CD4-positive, alpha-beta T cell treated with Interleukin-4 for 1 hour (primary cell): Measurements from ENCODE around the gene MICAL2.

Experiments
- DNase-seq, 2 donors: peaks; one replicate each; pipeline ENCODE4 v3.0.0-alpha.2; 2020 to 2022

The MICAL2 gene

DNA sequence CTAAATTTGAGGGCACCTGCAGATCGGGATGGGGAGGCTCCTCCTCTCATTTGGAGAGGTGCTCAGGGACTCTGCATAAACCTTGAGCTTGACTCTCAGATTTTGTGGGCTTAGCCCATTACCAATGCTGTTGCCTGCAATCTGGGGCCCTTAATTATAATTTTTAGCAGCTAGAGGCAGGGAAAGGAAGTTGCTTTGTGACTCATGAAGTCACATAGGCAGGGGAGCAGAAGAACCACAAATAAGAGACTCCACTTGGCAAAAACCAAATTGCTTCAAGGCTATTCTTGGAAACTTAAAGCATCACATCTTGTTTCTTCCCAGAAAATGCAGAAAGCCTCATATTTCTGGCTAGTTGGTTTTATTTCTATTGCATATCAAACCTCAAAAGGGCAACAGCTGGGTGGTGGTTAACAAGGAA, 46.9 kb downstream of the MICAL2 start:
- DNase-seq = no peak

DNA sequence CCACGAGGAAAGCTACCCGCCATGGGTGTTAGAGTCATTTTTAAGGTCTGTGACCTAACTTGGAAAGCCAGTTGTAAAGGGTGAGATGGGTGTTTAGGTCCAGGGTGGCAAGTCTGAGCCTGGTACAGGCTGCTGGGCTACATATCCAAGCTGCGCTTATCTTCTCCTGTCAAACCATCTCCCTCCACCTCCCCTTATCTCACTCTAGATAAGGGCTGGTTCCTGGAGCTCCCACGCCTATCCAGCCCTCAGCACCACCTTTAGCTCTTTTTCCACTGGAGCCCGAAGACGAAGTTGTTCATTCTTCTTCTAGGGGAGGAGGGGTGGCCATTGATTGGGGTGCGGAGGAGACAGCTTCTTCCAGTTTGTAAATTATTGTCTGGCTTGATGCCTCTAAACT, 48.5 kb downstream of the MICAL2 start:
- DNase-seq = no peak

DNA sequence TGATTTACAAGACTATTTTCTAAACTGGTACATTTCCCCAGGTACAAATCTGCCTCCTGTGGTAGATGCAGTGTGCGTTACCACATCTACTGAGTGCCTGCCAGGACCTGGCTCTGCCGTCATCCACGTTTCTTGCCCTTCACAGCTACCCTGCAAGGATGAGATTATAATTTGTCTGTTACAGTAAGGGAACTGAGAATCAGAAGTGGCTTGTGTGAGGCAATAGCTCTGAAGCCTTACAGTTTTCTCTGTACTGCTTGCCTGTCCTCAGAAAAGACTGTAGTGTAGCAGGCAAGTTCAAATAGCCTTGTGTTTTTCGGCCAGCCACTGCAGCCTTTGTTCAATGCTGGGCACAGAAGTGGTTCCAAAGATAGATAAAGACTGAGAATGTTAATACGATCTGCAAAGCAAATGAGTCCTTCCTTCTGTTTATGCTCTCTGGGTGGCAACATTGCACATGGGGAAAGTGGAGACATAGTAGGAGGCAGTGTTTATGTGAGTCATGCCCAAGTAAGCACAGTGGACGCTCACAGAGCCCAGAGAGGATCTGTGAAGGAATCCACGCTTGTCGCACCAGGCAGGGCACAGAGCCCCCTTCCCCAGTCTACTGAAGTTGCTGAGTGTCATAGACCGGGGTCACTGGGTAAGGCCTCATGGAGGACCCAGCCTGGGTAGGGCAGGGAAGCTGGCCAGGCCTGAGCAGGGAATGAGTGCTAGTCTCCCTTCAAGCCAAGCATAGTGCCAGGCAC, 49.1 kb downstream of the MICAL2 start:
- no peak for DNase-seq

DNA sequence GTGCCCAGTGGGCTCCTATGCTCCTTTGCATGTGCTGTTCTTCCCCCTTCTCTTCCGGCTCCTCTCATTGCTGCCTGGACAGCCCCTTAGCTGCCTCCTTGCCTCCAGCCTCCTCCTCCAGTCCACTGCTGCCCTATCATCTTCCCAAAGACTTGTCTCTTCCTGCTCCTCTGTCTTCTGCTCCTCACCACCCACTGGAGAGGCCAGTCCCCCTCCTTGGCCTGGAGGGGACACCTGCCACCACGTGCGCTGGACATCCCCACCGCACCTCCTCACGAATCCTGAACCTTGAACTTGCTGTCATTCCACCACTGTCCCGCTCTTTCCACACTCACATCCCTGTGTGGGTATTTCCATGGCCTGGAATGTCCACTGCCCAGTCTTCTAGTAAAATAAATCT, 49.8 kb downstream of the MICAL2 start:
- no peak for DNase-seq

DNA sequence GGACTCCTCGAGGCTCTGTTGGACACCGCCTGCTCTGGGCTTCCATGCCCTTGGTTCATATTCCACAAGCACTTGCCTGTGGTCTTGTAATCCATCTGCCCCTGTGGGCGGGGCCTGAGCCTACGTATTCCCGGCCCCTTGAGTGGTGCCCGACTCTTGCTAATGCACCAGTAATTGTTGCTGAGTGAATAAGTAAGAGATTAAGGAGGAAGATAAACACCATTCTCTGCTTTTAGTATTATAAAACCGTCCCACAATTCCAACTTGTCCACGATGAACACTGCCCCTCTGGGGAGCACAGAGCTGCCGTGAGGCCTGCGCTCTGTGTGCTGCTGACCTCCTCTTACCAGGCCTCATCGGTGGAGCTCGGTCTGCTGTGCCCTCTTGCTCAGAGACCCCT, 50.3 kb downstream of the MICAL2 start:
- DNase-seq = no peak

DNA sequence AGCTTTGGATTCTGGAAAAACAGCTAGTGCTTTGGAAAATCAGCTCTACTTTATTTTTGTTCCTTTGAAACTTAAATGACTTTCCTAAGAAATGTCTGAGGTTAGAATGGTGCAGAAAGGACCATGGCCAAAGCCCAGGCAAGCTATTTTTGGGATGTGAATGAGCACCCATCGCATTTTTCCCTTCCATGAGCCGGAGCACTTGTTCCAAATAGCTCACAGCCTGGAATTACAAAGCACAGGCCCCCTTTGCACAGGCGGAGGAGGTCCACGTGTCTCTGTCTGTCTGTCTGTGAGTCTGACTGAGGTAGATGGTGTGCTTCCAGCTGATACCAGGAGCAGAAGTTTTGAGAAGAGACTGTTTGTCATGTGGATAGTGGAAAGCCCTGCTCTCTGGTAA, 50.7 kb downstream of the MICAL2 start:
- no peak for DNase-seq

DNA sequence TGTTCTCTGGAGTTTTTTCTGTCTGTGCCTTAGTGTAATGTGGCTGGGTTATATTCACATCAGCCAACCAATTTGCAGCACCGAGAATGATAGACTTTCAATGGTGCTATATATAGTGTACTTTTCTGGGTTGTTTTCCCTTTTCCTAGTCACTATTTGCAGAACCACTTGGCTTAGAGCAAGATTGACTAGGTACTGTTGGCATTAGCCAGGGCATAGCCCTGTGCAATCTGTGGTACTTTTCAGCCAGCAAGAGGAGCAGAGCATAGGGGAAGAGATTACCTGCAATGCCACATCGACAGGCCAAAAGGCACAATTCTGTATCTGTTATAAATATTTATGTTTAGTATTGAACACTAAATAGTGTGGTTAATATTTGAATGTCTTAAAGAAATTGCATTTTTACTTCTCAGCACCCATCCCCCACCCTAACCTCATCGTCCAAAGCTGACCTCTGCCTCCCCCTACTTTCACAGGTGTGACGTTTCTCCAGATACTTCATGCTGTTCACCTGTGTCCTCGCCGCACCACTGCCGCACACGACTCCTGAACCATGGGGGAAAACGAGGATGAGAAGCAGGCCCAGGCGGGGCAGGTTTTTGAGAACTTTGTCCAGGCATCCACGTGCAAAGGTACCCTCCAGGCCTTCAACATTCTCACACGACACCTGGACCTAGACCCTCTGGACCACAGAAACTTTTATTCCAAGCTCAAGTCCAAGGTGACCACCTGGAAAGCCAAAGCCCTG, 51.4 kb downstream of the MICAL2 start:
- DNase-seq = no peak

DNA sequence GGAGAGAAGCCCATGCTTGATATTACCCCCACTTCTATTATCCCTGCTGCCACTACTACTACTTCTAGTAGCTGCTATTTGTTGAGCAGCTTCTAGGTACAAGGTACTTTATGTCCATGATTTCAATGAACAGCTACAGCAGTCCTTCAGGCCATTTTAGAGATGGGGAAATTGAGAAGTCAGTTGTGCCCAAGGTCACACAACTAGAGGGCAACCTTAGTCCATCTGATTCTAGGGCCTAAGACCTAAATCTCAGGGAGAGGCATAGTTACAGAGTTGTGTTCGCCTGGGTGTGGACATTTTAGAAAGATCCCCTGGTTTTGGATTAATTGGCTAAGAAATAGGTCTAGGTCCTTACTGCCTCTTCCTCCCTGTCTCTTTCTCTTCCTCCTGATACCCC, 52.3 kb downstream of the MICAL2 start:
- no peak for DNase-seq

DNA sequence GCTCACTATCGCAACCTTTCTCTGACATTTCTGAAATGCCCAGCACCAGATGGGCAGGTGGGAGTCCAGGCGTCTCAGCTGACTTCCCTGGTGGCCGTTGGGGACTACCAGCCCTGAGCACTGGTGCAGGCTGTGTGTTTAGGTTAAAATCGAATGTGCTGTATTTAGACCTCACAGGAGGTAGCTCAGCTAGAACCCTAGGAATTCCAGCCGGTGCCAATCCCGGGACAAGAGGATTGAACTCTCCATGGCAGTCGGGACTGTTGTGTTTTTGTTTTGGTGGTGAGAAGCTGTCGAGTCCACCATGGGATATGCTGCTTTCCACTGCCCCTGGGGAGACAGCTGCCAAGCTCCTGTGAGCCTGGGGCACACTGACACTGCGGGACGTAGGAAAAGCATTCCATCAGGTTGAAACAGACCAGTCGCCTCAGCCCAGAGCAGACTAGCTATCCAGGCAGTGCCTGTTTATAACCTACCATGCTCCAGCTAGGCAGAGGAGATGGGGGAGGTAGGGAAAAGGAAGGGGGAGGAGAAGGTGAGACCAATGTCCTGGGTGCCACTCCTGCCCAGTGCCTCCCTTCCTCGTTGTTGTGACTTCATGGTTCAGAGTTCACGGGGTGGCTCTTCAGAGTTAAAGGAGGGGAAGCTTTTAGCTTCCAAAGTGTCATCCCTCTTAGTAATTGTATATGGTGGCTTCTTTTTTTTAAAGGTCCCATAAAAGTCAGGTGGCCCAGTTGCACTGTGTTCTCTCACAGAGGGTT, 53.0 kb downstream of the MICAL2 start:
- DNase-seq = no peak

DNA sequence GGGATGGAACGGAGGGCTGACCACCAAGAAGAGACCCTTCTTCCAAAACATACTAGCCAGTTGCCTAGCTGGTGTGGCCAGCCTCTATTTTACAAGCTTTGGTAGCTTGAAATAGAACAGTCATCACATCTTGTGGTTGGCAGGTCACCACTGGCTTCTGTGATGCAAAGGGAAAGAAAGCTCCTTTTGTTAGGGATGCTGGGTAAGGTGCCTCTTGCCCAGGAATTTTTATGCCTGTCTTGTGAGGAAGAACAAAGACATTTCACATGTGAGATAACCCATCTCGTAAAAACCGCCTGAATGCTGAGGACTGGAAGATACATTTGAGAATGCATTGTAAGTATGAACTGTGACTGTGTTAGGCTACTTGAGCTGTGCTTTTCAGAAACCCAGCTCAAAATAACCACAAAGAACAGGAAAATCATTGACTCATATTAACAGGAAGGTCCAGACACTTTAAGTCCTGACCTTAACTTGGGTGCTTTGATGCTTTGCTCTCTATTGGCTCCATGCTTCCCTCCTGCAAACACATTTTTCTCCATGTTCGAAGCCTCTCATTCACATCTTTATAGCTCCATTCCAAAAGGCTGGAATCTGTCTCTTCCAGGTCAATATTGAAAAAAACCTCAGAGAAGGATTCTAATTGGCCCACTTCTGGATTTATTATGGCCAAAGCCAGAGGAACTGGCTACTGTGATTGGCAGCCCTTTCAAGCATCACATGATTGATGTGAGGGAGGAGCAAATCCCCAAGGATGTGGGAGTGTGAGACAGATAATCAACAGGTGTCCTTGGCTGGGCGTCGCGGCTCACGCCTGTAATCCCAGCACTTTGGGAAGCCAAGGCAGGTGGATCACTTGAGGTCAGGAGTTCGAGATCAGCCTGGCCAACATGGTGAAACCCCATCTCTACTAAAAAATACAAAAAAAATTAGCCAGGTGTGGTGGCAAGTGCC, 53.9 kb downstream of the MICAL2 start:
- no peak for DNase-seq

DNA sequence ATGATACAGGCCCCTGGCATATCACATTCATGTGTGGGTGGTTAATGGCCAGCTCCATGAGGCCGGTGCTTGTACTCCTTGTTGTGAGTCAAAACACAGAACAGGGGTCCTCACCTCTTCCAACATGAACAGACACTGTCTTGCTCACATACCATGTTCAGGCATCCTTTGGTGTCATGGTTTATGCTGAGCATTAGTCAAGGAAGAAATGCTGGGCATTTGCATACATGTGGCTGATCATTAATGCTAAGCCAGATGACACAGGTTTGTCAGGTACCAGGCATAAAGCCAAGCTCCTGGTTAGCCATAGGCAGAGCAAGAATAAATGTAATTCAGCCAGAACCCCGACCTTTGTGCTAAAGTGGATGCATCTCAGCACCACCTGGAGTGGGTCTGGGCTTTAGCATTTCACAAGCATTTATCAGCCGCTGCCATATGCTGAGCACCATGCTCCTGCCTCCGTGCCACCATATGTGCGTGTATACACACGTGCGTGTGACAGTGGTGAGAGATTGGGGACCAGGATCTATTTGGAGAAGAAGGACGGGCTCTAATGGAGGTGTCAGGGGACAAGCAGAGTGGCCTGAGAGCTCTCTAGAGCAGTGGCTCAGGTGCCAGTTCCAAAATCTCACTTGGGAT, 55.0 kb downstream of the MICAL2 start:
- DNase-seq = no peak

DNA sequence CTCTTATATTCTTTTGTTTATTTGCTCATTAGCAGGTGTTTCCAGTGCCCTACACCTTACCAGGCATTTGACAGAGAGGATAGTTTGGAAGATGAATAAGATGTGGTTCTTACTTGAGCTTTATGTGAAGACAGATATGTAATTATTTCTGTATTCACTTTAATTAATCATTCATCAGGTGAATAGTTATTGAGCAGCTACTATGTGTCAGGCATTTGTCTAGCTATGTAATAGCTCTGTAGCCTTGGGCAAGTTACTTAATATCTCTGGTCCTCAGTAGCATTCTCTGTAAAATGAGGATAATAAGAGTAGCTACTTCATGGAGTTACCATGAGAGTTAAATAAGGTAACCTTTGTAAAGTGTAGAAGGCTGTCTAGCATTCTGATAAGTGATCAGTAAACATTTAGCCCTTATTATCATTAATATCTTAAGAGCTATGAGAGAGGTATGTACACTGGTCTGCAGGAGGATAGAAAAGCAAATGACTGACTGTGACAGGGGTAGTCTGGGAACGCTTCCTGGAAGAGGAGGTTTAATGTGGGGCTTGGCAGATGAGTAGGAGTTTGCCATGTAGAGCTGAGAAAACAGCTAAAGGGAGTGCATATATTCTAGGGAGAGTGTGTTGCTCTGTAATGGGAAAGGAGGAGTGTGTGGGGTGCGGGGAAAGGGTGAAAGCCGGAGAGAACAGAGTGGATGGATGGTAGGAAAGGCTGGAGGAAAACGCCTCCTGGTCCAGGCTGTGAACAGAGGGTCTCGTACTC, 56.1 kb downstream of the MICAL2 start:
- no peak for DNase-seq

DNA sequence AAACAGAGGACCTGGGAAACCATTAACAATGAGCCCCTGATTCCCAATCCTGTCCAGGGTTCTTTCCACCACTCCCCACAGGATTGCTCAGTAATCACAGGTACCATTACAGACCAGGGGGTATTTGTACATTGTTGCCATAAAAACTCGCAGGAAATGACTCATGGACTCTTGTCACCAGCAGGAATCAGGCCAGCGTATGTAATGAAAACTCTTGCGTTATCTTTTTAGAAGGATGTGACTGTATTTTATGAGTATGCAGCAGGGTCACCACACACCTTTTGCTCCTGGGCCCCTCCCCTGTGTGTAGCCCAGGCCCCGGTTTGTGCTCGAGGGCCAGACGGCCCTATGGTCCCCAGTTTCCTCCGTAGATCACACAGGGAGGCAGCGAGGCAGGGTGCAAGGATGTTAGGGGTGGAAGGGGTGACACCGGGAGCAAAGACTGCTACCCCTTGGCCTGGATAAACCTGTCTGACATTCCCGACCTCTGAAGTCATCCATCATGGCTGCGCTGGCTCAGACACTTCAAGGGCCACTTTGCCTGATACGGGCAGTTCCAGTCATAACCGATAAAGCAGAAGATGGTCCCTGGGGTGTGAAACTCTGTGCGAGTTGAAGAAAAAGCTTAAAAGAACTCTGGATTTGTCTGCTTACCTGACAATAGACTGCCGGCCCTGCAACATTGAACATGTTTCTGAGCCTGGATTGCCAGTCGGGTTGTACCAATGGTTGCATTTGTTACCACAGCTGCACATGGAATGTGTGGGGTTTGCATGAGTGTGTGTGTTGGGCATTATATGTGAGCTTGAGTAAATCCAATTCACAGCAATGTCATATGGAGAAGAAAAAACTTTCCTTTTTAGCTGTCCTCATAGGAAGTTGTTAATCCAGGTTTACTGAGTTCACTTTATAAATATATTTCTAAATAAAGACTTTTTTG, 56.9 kb downstream of the MICAL2 start:
- DNase-seq = no peak

DNA sequence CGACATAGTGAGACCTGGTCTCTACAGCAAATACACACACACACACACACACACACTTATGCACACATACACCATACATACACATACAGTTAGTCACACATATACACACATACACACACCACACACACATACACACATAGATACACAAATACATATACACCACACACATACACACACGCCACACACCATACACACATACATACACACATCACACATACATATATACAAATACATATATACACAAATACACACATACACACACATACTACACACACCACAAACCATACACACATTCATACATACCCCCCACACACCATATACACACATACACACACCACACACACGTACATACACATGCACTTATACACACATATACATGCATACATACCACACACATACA, 57.7 kb downstream of the MICAL2 start:
- no peak for DNase-seq

DNA sequence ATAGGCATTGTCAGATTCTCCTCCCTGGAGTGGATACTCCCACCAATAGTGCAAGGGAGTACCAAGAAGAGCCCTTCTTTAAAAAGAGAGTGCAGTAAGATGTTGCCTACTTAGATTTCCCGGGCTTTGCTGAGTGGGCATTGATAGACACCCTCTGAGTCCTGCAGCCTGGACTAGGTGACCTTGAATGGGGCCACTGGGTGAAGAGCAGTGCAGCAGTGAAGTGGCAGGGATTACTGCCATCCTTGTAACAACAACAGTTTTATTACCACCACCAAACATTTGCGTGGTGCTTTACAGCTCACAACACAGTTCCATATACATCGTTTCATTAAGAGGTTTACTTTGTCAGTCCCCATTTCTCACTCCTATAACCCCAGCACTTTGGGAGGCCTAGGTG, 59.4 kb downstream of the MICAL2 start:
- DNase-seq = no peak

DNA sequence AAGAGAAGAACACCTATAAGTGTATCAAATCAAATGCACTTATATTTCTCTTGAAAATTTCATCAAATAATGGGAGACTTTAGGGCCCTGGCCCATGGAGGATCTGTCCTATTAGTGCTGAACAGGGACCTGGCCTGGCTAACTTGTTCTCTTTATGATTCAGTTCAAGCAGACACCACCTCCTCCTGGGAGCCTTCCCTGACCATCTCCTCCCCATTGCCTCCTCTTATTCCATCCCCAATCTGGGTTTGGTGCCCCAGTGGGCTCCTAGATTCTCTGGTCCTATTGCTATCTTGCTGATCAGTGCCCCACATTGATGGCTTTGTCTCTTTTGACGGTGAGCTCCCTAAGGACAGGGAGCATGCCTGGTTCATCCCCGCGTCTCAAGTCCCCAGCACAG, 60.1 kb downstream of the MICAL2 start:
- DNase-seq = no peak

DNA sequence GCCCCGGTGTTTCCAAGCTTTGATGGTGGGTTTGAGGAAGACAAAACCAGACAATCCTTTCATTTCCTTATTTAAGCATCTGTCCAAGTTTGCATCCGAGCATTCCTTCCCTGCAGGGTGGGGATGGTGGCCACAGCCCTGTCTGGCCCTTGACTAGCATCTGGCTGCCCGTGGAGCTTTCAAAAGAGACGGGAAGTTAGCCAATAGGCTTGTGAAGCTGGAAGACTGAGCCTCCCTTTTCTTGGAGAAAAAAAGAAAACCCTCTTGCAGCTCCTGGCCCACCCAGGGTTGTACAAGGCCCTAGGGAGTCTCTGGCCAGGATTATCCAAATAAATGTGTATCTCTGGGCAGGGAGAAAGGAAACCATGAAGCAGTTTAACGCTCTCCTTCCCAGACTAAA, 60.6 kb downstream of the MICAL2 start:
- DNase-seq = no peak

DNA sequence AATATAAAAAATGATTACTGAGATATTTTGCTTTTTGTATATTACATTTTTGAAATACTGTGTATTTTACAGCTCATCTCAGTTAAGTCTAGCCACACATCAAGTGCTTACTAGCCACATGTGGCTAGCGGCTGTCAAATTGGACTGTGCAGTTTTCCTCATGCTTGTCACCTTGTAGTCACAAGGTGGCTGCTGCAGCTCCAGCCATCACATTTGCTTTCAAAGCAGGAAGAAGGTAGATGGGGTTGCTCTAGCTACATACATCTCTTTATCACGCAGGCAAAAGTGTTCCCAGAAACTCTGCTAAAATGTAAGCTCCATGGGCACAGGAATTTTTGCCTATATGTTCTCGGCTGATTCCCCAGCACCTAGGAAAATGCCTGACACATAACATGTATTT, 61.5 kb downstream of the MICAL2 start:
- DNase-seq = no peak

DNA sequence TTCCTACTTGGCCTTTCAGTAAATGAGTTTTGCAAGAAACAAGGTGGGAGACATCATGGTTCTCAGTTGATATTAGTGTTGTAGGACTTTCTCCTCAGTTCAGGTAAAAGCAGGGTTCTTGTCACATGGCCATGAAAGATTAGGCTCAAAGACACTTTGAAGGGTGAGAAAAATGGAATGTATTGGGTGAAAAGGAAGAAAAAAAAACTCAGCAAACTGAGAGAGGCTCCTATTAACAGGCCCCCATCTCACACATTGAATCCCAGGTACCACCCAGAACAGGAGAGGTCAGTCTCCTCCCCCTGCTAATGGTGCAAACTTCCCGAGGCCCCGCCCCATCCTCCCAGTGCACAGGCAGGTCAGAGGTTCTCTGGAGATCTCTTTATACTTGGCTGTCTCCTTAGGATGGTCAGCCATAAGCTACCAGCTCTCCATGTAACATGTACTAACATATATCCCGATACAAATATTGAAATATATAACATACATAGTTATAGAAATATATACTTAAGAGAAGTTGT, 62.2 kb downstream of the MICAL2 start:
- DNase-seq = no peak

DNA sequence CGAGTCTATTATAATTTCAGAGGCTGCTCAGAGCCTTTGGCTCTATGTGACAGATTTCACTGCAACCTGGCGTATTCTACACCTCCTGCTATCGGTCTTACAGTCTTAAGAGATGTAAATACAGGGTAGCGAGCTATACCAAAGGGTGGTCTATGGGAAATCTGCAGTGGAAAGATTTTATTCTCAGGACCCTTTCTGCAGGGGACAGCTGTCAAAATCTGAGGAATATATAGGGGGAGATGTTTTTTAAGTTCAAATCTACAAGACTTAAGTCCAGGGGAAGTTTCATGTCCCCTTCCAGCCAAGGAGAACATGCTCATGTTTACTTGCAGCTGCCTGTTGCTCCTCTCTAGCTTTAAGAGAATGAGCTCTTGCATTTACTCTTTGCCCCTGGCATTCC, 62.7 kb downstream of the MICAL2 start:
- no peak for DNase-seq
